Measurements from ENCODE around the gene PHKA2.

GRCh38 chrX:19005909-19006308, 22.0 kb upstream of the PHKA2 start:
- TF ChIP-seq CTCF (conservative IDR thresholded peaks at IDR 0.05; ENCODE audit: low read length), result peak; percentile 23; the same call in 1 of the 2 replicates
- no peak for TF ChIP-seq EZH2phosphoT487 (IDR thresholded peaks at IDR 0.05; ENCODE audit: borderline replicate concordance)

Measured in Loucy (cell line).